GM19193 (cell line): ENCODE measurements around the gene DUOX1.

ENCODE experiments used
- POLR2A ChIP-seq: IDR thresholded peaks from 4 replicates; pipeline ENCODE4 v1.6.1; 2011; ENCODE audit not compliant: insufficient read depth, insufficient read length; ENCODE audit errors: extremely low read depth

Gene DUOX1

DNA sequence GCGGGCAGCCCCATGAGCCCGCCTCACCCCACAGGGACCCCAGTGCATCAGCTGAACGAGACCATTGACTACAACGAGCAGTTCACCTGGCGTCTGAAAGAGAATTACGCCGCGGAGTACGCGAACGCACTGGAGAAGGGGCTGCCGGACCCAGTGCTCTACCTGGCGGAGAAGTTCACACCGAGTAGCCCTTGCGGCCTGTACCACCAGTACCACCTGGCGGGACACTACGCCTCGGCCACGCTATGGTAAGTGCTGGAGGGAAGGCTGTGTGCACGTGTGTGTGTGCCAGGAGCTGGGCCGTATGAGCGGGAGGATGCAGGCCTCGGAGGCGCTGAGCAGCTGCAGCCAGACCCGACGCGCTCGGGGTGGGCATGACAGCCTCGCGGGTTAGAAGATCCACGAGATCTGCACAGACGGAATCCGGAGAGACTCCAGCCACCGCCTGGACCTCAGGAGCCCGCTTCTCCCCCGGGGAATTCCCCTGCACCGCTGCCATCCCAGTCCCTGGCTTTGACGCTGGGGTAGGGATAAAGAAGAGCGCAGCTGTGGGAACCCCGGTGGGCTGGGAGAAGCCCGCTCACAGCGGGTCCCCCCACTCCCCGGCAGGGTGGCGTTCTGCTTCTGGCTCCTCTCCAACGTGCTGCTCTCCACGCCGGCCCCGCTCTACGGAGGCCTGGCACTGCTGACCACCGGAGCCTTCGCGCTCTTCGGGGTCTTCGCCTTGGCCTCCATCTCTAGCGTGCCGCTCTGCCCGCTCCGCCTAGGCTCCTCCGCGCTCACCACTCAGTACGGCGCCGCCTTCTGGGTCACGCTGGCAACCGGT is 13.1 kb upstream of the DUOX1 start:
- TF ChIP-seq POLR2A, result no peak

- no peak for TF ChIP-seq POLR2A
These were observed 12.3 kb upstream of the DUOX1 start for GRCh38 chr15:45117308-45118130.

DNA sequence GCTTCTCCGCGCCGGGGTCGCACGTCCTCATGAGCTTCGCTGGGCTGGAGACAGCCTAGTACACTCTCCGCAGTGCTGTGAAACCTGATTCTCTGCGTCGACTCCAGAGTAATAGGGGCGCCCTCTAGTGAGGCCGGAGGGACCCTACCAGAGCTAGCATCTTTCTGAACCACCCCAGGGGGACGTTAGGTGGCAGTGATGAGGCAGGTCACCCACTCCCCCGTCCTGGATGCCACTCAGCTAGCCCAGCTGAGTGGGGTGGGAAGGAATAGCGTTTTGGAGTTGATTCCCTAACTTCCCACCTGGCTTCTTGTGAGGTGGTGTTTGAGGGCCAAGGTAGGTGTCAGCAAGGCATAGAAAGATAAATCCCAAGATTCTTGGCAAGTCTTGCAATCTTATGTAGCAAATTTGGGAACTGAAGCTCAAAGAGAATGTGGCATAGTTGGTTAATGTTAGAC is 11.6 kb upstream of the DUOX1 start:
- no peak for TF ChIP-seq POLR2A

- TF ChIP-seq POLR2A, result no peak
These were observed 10.8 kb upstream of the DUOX1 start for GRCh38 chr15:45118996-45119395.

DNA sequence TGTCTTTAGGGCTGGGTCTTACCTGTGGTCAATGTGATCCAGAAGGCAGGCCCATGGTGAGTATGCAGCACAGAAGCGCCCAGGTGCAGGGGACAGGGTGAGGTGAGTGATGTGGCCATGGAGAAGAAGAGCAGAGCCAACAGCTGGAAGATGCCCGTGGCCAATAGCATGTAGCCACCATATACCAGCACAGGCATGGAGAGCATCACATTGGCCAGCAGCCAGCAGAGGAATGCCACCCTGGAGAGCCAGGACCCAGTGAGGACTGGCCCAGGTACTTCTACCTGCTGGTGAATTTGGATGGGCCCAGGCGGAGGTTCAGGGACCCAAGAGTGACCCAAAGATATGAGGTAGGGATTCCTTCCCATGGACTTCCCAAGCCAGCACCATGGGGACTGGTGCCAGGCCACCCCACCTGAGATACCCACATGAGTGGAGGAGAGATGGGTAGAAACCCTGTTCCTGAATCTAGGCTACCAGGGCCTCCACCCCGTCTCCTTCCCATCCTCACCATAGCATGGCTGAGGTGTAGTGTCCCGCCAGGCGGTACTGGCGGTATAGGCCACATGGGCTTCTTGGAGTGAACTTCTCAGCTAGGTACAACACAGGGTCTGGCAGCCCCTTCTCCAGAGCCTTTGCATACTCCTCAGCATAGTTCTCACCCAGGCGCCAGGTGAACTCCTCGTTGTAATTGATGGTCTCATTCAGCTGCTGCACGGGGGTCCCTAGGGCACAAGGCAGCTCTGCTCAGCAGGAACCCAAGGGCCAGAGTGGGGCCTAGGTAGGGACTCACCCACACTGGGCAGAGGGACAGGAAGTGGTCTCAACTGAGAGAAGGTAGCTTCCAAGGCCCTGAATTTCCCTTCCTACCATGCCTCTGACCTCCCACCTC is 9.5 kb upstream of the DUOX1 start:
- no peak for TF ChIP-seq POLR2A

- no peak for TF ChIP-seq POLR2A
These were observed 8.8 kb upstream of the DUOX1 start for GRCh38 chr15:45121020-45121419.

DNA sequence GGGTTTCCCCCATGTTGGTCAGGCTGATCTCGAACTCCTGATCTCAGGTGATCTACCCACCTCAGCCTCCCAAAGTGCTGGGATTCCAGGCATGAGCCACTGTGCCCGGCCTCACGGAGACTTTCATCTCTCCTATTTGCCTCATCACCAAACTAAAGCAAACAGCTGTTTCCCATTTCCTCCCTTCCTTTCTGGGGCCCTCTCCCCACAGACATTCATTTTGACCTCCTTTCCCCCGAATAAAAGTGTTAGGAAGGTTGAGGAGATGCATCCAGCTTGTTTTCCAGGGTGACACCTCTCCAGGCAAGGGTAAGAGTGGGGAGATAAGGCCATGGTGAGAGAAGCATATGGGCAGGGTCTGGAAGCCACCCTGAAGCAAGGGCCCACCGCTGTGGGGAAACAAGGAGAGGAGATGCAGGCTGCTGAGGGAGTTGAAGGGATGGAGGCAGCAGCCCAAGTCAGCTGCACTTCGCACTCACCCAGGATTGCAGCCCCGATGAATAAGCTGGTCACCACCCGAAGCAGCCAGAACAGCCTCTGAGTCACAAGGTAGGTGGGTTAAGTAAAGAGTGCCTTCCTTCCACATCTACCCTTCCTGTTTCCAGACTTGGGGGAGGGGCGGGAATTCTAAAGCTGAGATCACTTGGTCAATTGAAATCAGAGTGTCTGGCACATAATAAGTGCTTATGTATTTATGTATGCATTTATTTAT is 7.9 kb upstream of the DUOX1 start:
- TF ChIP-seq POLR2A, result no peak

GRCh38 chr15:45122719-45123118 is 7.1 kb upstream of the DUOX1 start:
- TF ChIP-seq POLR2A, result no peak

- TF ChIP-seq POLR2A, result no peak
These were observed 6.4 kb upstream of the DUOX1 start for GRCh38 chr15:45123397-45123796.

DNA sequence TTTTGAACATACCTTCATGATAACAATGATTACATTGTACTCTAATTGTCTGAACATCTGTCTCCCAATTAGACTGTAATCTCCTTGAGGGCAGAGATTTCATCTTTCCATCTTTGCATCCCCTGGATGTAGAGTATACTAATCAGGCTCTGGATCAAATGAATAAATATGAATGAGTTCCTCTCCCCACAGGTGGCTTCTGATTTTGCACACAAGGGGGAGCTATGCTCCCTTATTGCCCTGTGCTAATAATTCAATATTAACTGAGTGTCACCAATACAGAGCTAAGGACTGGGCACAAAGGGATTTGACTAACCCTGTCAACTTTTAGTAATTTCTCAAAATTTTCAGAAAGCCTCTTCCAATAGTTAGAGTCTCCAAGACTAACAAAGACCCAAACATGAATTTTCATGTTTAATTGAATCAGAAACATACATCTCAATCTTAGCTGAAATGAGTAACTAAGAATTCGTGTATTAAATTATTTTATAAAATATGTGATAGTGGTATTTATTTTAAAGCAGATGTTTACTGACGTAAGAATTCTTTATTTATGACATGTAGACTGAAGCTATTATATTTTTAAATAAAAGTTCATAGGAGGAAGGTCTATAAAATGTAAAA is 3.1 kb upstream of the DUOX1 start:
- TF ChIP-seq POLR2A, result no peak

GRCh38 chr15:45128971-45129639 is 689 bp upstream of the DUOX1 start:
- TF ChIP-seq POLR2A, result no peak

- TF ChIP-seq POLR2A, result no peak
These were observed 652 bp downstream of the DUOX1 start for GRCh38 chr15:45130291-45131000.

DNA sequence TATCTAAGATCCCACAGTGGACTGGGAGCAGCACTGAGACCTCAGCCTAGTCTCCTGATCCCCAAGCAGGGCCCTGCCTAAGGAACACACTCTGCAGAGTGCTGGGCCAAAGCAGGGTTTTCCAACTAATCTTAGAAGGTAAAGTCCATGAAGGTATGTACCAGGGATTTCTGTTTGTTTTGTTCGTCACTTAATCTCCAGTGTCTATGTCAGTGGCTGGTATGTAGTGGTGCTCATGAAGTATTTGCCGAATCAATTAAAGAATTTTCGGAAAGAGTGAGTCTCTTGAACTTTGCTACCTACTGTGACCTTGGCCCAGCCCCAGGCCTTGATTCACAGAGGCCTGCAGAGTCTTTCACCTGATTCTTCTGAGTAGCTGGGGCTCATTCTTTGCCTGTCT is 1.7 kb downstream of the DUOX1 start:
- no peak for TF ChIP-seq POLR2A
